Loucy (cell line): ENCODE measurements around the gene ARRDC1.

Source experiments
- CTCF ChIP-seq: fragments of 200-600 bp; sonication (generic); conservative IDR thresholded peaks from 2 replicates; pipeline ENCODE4 v1.5.1; 2014; ENCODE audit warnings: mild to moderate bottlenecking, antibody characterized with exemption, low read length
- EZH2phosphoT487 ChIP-seq: fragments of 200-600 bp; IDR thresholded peaks from 2 replicates; pipeline ENCODE4 v1.6.1; 2018; ENCODE audit warnings: antibody characterized with exemption, mild to moderate bottlenecking, moderate library complexity, borderline replicate concordance

GRCh38 chr9:137613738-137614523 lies 8.4 kb downstream of the ARRDC1 start:
- TF ChIP-seq CTCF (no peak), EZH2phosphoT487 (no peak)
